ENCODE results near the gene C7.

- no peak for TF ChIP-seq TRIM24 (CRISPR knock-in tag; IDR thresholded peaks at IDR 0.05)
- no peak for TF ChIP-seq ZNF646 (CRISPR knock-in tag; IDR thresholded peaks at IDR 0.05)
- no peak for TF ChIP-seq ZSCAN29 (CRISPR knock-in tag; conservative IDR thresholded peaks at IDR 0.05)
- no peak for TF ChIP-seq SMAD9 (CRISPR knock-in tag; IDR thresholded peaks at IDR 0.05)
- no peak for TF ChIP-seq CTCF (CRISPR knock-in tag; IDR thresholded peaks at IDR 0.05)
- TF ChIP-seq ZNF503 (CRISPR knock-in tag; IDR thresholded peaks at IDR 0.05) = no peak
- TF ChIP-seq PREB (CRISPR knock-in tag; IDR thresholded peaks at IDR 0.05) = no peak
- TF ChIP-seq KLF16 (CRISPR knock-in tag; IDR thresholded peaks at IDR 0.05) = no peak
- TF ChIP-seq RAD21 (CRISPR knock-in tag; IDR thresholded peaks at IDR 0.05) = no peak
- no peak for TF ChIP-seq ZNF772 (CRISPR knock-in tag; IDR thresholded peaks at IDR 0.05)
- no peak for TF ChIP-seq ZBTB49 (CRISPR knock-in tag; IDR thresholded peaks at IDR 0.05; ENCODE audit: borderline replicate concordance)
- TF ChIP-seq TAF1 (CRISPR knock-in tag; IDR thresholded peaks at IDR 0.05) = no peak
- no peak for TF ChIP-seq RFX3 (CRISPR knock-in tag; IDR thresholded peaks at IDR 0.05)
Observed at GRCh38 chr5:40906351-40906751, 2.9 kb upstream of the C7 start.
